ENCODE results near the gene JPH2. TPM values are rescaled to one million over a fixed set of nuclear protein-coding genes. Genes with fewer than 3 reads are reported as not detected.

The JPH2 gene
- total RNA-seq, 2 donors from 2014 or later: 29.1 to 31.1 TPM

- DNase-seq (ENCODE audit: low spot score): no peak
- no peaks in the 10 kb centered on the region for H3K36me3 ChIP-seq
- H3K27ac ChIP-seq: peak overlapping the region; percentile 97
- peak overlapping the region in 1 of 2 donors; percentile 90 for H3K4me3 ChIP-seq
- TF ChIP-seq POLR2A (IDR thresholded peaks at IDR 0.05): no peak
- TF ChIP-seq CTCF (IDR thresholded peaks at IDR 0.05): no peak
- TF ChIP-seq POLR2AphosphoS5 (IDR thresholded peaks at IDR 0.05): peak; percentile 5
- 20% methylated on average over 7 of the region's 7 CpGs for WGBS
- H3K27me3 ChIP-seq (replicated peaks; ENCODE audit: insufficient read depth): no peaks in the 10 kb centered on the region
- H3K9me3 ChIP-seq: no peaks in the 10 kb centered on the region
- peaks cover 2% of the 10 kb centered on the region for H3K4me1 ChIP-seq (replicated peaks)
- intact Hi-C loops (cut with DNase I): loop anchor here (10.0 kb wide), 1 partner anchor 526 kb away; no protein-coding TSS in a partner anchor
These were observed 21.8 kb upstream of the JPH2 start for GRCh38 chr20:44208770-44209169.

GRCh38 chr20:44208165-44208564, 21.2 kb upstream of the JPH2 start:
- Histone ChIP-seq H3K4me3 (no peak overlapping the region), H3K27ac (no peak overlapping the region), H3K4me1 (replicated peaks) (peaks cover 6% of the 10 kb centered on the region), H3K36me3 (no peaks in the 10 kb centered on the region), H3K9me3 (no peaks in the 10 kb centered on the region), H3K27me3 (replicated peaks; ENCODE audit: insufficient read depth) (no peaks in the 10 kb centered on the region)
- TF ChIP-seq POLR2AphosphoS5 (IDR thresholded peaks at IDR 0.05) (no peak), CTCF (IDR thresholded peaks at IDR 0.05) (no peak), POLR2A (IDR thresholded peaks at IDR 0.05) (no peak)
- intact Hi-C loops (cut with DNase I): loop anchor here (10.0 kb wide), 1 partner anchor 527 kb away; no protein-coding TSS in a partner anchor
- 38% methylated on average over 7 of the region's 7 CpGs for WGBS
- no peak for DNase-seq (ENCODE audit: low spot score)

GRCh38 chr20:44207126-44207723, 20.2 kb upstream of the JPH2 start:
- H3K4me1 ChIP-seq (replicated peaks): peaks cover 10% of the 10 kb centered on the region
- peak overlapping the region in 1 of 2 donors; percentile 11 for H3K27ac ChIP-seq
- TF ChIP-seq POLR2AphosphoS5 (IDR thresholded peaks at IDR 0.05) (peak; percentile 15), POLR2A (IDR thresholded peaks at IDR 0.05) (no peak)
- H3K9me3 ChIP-seq: no peaks in the 10 kb centered on the region
- WGBS: 29% methylated on average over 3 of the region's 3 CpGs
- intact Hi-C loops (cut with DNase I): loop anchor here (10.0 kb wide), 1 partner anchor 528 kb away; no protein-coding TSS in a partner anchor
- no peaks in the 10 kb centered on the region for H3K36me3 ChIP-seq
- no peak for DNase-seq (ENCODE audit: low spot score)
- no peak overlapping the region for H3K4me3 ChIP-seq
- H3K27me3 ChIP-seq (replicated peaks; ENCODE audit: insufficient read depth): no peaks in the 10 kb centered on the region

GRCh38 chr20:44206132-44206531, 19.1 kb upstream of the JPH2 start:
- Histone ChIP-seq H3K4me1 (replicated peaks) (peaks cover 15% of the 10 kb centered on the region), H3K9me3 (no peaks in the 10 kb centered on the region), H3K27ac (no peak overlapping the region), H3K4me3 (no peak overlapping the region), H3K27me3 (replicated peaks; ENCODE audit: insufficient read depth) (no peaks in the 10 kb centered on the region), H3K36me3 (no peaks in the 10 kb centered on the region)
- TF ChIP-seq POLR2AphosphoS5 (IDR thresholded peaks at IDR 0.05) (no peak), CTCF (IDR thresholded peaks at IDR 0.05) (no peak), POLR2A (IDR thresholded peaks at IDR 0.05) (no peak)
- intact Hi-C loops (cut with DNase I): loop anchor here (10.0 kb wide), 1 partner anchor 529 kb away; no protein-coding TSS in a partner anchor
- DNase-seq (ENCODE audit: low spot score): no peak

- H3K4me1 ChIP-seq (replicated peaks): peaks cover 15% of the 10 kb centered on the region
- peak overlapping the region; percentile 66 to 68 for H3K27ac ChIP-seq
- TF ChIP-seq POLR2AphosphoS5 (IDR thresholded peaks at IDR 0.05): no peak
- TF ChIP-seq POLR2A (IDR thresholded peaks at IDR 0.05): no peak
- TF ChIP-seq CTCF (IDR thresholded peaks at IDR 0.05): no peak
- intact Hi-C loops (cut with DNase I): loop anchor here (10.0 kb wide), 1 partner anchor 530 kb away; no protein-coding TSS in a partner anchor
- no peak for DNase-seq (ENCODE audit: low spot score)
- WGBS: 86% methylated on average over 10 of the region's 10 CpGs
- H3K36me3 ChIP-seq: peaks cover 0 to under 1% of the 10 kb centered on the region in 2 donors
- no peaks in the 10 kb centered on the region for H3K9me3 ChIP-seq
- H3K27me3 ChIP-seq (replicated peaks; ENCODE audit: insufficient read depth): no peaks in the 10 kb centered on the region
- no peak overlapping the region for H3K4me3 ChIP-seq
These were observed 17.8 kb upstream of the JPH2 start for GRCh38 chr20:44204832-44205215.
